ENCODE measurements around the gene MLEC. TPM values are rescaled to one million over a fixed set of nuclear protein-coding genes. Genes with fewer than 3 reads are reported as not detected.

MLEC gene
- total and polyA plus RNA-seq, 9 of the 15 experiments (the other 6 are each of a cell fraction or from before 2014, with no cell fraction given): 18.5 to 108 (median 57.8) TPM

DNA sequence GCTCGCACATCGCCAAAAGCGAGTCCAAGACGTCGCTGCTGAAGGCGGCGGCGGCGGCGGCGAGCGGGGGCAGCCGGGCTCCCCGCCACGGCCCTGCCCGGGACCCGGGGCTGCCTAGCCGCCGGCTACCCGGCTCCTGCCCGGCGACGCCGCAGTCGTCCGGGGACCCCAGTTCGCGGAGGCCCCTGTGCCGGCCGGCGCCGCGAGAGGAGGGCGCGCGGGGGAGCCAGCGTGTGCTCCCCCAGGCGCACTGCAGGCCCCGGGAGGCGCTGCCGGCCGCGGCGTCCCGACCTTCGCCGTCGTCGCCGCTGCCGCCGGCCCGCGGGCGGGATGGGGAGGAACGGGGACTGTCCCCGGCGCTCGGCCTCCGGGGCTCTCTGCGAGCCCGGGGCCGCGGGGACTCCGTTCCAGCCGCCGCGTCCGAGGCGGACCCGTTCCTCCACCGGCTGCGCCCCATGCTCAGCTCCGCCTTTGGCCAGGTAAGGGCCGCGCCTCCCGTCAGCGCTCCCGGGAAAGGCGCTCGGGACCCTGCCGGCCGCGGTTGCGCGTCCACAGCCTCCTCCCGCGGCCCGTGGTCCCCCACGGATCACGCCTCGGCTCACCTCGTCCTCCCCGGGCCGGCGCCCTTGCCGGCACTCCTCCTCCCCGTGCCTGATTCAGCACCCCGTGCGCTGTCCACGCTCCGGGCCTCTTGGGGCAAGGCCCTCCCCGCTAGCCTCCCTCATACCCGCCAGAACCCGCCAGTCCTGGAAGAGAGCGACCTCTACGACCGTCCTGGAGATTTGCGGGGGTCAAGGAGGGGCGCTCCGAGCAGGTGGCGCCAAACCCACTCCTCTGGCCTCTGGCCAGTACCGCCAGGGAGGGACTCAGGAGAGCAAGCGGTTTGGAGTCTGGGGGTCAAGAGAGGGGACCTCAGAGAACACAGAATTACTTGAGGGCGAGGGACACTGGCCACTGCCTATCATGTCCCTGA is 45.8 kb upstream of the MLEC start (continued):
- TF ChIP-seq, protein P1, sequence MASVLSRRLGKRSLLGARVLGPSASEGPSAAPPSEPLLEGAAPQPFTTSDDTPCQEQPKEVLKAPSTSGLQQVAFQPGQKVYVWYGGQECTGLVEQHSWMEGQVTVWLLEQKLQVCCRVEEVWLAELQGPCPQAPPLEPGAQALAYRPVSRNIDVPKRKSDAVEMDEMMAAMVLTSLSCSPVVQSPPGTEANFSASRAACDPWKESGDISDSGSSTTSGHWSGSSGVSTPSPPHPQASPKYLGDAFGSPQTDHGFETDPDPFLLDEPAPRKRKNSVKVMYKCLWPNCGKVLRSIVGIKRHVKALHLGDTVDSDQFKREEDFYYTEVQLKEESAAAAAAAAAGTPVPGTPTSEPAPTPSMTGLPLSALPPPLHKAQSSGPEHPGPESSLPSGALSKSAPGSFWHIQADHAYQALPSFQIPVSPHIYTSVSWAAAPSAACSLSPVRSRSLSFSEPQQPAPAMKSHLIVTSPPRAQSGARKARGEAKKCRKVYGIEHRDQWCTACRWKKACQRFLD (CRISPR knock-in tag; IDR thresholded peaks at IDR 0.05): no peak
- TF ChIP-seq PCBP1 (IDR thresholded peaks at IDR 0.05; ENCODE audit: low read depth, low read length, poor library complexity, severe bottlenecking): no peak
- TF ChIP-seq, protein P2, sequence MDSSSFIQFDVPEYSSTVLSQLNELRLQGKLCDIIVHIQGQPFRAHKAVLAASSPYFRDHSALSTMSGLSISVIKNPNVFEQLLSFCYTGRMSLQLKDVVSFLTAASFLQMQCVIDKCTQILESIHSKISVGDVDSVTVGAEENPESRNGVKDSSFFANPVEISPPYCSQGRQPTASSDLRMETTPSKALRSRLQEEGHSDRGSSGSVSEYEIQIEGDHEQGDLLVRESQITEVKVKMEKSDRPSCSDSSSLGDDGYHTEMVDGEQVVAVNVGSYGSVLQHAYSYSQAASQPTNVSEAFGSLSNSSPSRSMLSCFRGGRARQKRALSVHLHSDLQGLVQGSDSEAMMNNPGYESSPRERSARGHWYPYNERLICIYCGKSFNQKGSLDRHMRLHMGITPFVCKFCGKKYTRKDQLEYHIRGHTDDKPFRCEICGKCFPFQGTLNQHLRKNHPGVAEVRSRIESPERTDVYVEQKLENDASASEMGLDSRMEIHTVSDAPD (CRISPR knock-in tag; IDR thresholded peaks at IDR 0.05): no peak
- TF ChIP-seq, protein P3, sequence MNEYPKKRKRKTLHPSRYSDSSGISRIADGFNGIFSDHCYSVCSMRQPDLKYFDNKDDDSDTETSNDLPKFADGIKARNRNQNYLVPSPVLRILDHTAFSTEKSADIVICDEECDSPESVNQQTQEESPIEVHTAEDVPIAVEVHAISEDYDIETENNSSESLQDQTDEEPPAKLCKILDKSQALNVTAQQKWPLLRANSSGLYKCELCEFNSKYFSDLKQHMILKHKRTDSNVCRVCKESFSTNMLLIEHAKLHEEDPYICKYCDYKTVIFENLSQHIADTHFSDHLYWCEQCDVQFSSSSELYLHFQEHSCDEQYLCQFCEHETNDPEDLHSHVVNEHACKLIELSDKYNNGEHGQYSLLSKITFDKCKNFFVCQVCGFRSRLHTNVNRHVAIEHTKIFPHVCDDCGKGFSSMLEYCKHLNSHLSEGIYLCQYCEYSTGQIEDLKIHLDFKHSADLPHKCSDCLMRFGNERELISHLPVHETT (CRISPR knock-in tag; conservative IDR thresholded peaks at IDR 0.05 in 1 of 2, IDR thresholded peaks at IDR 0.05 in 1 of 2): no peak
- TF ChIP-seq KAT8 (IDR thresholded peaks at IDR 0.05; ENCODE audit: low read depth): no peak
- no peak for TF ChIP-seq ZNF699 (CRISPR knock-in tag; IDR thresholded peaks at IDR 0.05; ENCODE audit: insufficient replicate concordance)
- TF ChIP-seq PTBP1 (IDR thresholded peaks at IDR 0.05; ENCODE audit: low read depth, low read length): no peak
- TF ChIP-seq HMG20A (CRISPR knock-in tag; conservative IDR thresholded peaks at IDR 0.05): no peak
- TF ChIP-seq, protein P4, sequence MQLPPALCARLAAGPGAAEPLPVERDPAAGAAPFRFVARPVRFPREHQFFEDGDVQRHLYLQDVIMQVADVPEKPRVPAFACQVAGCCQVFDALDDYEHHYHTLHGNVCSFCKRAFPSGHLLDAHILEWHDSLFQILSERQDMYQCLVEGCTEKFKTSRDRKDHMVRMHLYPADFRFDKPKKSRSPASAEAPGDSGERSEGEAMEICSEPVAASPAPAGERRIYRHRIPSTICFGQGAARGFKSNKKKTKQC (CRISPR knock-in tag; IDR thresholded peaks at IDR 0.05): peak; percentile 84
- no peak for TF ChIP-seq ZNF551 (CRISPR knock-in tag; IDR thresholded peaks at IDR 0.05)
- TF ChIP-seq L3MBTL2 (IDR thresholded peaks at IDR 0.05): no peak
- no peak for TF ChIP-seq CBX2 (IDR thresholded peaks at IDR 0.05; ENCODE audit: insufficient read depth, low read length, poor library complexity, severe bottlenecking)
- TF ChIP-seq COPS2 (conservative IDR thresholded peaks at IDR 0.05): no peak
- no peak for TF ChIP-seq CREB1 (IDR thresholded peaks at IDR 0.05)
- peak; percentile 42; the same call in 1 of the 2 replicates for TF ChIP-seq CREB1 (CRISPR knock-in tag; IDR thresholded peaks at IDR 0.05)
- TF ChIP-seq RUNX1 (IDR thresholded peaks at IDR 0.05; ENCODE audit: low read depth): no peak
- TF ChIP-seq, protein P5, sequence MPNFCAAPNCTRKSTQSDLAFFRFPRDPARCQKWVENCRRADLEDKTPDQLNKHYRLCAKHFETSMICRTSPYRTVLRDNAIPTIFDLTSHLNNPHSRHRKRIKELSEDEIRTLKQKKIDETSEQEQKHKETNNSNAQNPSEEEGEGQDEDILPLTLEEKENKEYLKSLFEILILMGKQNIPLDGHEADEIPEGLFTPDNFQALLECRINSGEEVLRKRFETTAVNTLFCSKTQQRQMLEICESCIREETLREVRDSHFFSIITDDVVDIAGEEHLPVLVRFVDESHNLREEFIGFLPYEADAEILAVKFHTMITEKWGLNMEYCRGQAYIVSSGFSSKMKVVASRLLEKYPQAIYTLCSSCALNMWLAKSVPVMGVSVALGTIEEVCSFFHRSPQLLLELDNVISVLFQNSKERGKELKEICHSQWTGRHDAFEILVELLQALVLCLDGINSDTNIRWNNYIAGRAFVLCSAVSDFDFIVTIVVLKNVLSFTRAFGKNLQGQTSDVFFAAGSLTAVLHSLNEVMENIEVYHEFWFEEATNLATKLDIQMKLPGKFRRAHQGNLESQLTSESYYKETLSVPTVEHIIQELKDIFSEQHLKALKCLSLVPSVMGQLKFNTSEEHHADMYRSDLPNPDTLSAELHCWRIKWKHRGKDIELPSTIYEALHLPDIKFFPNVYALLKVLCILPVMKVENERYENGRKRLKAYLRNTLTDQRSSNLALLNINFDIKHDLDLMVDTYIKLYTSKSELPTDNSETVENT (CRISPR knock-in tag; IDR thresholded peaks at IDR 0.05): no peak
- no peak for TF ChIP-seq SMAD1 (IDR thresholded peaks at IDR 0.05; ENCODE audit: low read depth, low read length, partially characterized antibody)
- TF ChIP-seq NRF1 (conservative IDR thresholded peaks at IDR 0.05 in 1 of 2, IDR thresholded peaks at IDR 0.05 in 1 of 2): no peak
- no peak for TF ChIP-seq PHB2 (IDR thresholded peaks at IDR 0.05; ENCODE audit: low read depth)
